ENCODE data around the gene ZACN.

DNA sequence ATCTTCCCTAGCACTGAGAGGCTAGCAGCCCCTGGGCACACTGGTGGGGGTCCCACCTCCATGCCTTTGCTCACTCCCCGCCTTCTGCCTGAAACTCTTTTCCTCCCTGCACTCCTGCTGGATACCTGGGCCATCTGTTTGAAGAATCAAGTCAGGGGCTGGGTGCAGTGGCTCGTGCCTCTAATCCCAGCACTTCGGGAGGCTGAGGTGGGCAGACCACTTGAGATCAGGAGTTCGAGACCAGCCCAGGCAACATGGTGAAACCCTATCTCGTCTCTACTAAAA lies 46.4 kb downstream of the ZACN start:
- TF ChIP-seq POLR2A (IDR thresholded peaks at IDR 0.05; ENCODE audit: low read length), result no peak
- no peak for TF ChIP-seq HDAC2 (IDR thresholded peaks at IDR 0.05)
- TF ChIP-seq, protein P1, sequence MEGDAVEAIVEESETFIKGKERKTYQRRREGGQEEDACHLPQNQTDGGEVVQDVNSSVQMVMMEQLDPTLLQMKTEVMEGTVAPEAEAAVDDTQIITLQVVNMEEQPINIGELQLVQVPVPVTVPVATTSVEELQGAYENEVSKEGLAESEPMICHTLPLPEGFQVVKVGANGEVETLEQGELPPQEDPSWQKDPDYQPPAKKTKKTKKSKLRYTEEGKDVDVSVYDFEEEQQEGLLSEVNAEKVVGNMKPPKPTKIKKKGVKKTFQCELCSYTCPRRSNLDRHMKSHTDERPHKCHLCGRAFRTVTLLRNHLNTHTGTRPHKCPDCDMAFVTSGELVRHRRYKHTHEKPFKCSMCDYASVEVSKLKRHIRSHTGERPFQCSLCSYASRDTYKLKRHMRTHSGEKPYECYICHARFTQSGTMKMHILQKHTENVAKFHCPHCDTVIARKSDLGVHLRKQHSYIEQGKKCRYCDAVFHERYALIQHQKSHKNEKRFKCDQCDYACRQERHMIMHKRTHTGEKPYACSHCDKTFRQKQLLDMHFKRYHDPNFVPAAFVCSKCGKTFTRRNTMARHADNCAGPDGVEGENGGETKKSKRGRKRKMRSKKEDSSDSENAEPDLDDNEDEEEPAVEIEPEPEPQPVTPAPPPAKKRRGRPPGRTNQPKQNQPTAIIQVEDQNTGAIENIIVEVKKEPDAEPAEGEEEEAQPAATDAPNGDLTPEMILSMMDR (IDR thresholded peaks at IDR 0.05), result no peak
- no peak for TF ChIP-seq NR3C1 (IDR thresholded peaks at IDR 0.05)
- TF ChIP-seq EP300 (IDR thresholded peaks at IDR 0.05), result no peak
- no peak for TF ChIP-seq RFX5 (IDR thresholded peaks at IDR 0.05)
- no peak for TF ChIP-seq PHF8 (IDR thresholded peaks at IDR 0.05; ENCODE audit: borderline replicate concordance, low read depth)
- TF ChIP-seq, protein P2, sequence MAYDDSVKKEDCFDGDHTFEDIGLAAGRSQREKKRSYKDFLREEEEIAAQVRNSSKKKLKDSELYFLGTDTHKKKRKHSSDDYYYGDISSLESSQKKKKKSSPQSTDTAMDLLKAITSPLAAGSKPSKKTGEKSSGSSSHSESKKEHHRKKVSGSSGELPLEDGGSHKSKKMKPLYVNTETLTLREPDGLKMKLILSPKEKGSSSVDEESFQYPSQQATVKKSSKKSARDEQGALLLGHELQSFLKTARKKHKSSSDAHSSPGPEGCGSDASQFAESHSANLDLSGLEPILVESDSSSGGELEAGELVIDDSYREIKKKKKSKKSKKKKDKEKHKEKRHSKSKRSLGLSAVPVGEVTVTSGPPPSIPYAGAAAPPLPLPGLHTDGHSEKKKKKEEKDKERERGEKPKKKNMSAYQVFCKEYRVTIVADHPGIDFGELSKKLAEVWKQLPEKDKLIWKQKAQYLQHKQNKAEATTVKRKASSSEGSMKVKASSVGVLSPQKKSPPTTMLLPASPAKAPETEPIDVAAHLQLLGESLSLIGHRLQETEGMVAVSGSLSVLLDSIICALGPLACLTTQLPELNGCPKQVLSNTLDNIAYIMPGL (CRISPR knock-in tag; IDR thresholded peaks at IDR 0.05; ENCODE audit: borderline replicate concordance), result no peak
- no peak for TF ChIP-seq BHLHE40 (IDR thresholded peaks at IDR 0.05; ENCODE audit: low read depth, low read length)
- TF ChIP-seq HOXA7 (CRISPR knock-in tag; IDR thresholded peaks at IDR 0.05), result no peak
- TF ChIP-seq SREBF2 (IDR thresholded peaks at IDR 0.05), result no peak
